ENCODE results near the gene TCHP. TPM values are rescaled to one million over a fixed set of nuclear protein-coding genes. Genes with fewer than 3 reads are reported as not detected.
A peak's percentile ranks its signal among the peaks of the same experiment; 100 is the strongest.

Gene TCHP
- total RNA-seq, 1 donor from 2014 or later = 9.8 TPM

DNA sequence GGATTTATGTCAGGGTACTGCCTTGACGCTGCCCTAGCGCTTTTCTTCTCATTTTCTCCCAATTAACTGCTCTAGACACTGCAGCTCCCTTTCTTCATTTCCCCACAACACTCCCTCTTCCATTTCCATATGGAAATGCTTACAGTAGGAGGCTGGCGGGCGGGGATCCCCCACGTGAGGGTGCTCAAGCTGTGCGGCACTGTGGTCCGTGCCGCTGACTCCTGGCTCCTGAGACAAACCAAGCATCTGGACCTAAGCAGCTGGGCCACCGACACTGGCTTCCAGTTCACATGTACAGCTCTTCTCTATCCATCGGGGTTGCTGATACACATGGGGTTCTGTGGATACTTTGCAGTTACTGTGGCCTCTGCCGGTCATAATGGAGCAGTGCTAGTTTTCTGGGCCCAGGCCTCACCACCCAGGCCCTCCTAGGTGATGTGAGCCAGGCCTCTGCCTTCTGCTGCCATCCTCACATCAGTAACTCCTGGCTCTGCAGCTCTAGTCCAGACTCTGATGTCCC is 20.2 kb downstream of the TCHP start:
- Mint-ChIP-seq H3K36me3 (ENCODE audit: low read depth) (peaks cover 26% of the 10 kb centered on the region), H3K4me1 (ENCODE audit: low read depth) (no peaks in the 10 kb centered on the region), H3K27me3 (ENCODE audit: low read depth) (no peaks in the 10 kb centered on the region), H3K27ac (ENCODE audit: unreplicated experiment) (peak overlapping the region; percentile 33), H3K4me3 (ENCODE audit: unreplicated experiment) (no peak overlapping the region), H3K9me3 (ENCODE audit: low read depth) (no peaks in the 10 kb centered on the region)
- TF ChIP-seq, protein P1, sequence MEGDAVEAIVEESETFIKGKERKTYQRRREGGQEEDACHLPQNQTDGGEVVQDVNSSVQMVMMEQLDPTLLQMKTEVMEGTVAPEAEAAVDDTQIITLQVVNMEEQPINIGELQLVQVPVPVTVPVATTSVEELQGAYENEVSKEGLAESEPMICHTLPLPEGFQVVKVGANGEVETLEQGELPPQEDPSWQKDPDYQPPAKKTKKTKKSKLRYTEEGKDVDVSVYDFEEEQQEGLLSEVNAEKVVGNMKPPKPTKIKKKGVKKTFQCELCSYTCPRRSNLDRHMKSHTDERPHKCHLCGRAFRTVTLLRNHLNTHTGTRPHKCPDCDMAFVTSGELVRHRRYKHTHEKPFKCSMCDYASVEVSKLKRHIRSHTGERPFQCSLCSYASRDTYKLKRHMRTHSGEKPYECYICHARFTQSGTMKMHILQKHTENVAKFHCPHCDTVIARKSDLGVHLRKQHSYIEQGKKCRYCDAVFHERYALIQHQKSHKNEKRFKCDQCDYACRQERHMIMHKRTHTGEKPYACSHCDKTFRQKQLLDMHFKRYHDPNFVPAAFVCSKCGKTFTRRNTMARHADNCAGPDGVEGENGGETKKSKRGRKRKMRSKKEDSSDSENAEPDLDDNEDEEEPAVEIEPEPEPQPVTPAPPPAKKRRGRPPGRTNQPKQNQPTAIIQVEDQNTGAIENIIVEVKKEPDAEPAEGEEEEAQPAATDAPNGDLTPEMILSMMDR (IDR thresholded peaks at IDR 0.05) = no peak
- DNase-seq (ENCODE audit: low spot score) = peak; percentile 64

DNA sequence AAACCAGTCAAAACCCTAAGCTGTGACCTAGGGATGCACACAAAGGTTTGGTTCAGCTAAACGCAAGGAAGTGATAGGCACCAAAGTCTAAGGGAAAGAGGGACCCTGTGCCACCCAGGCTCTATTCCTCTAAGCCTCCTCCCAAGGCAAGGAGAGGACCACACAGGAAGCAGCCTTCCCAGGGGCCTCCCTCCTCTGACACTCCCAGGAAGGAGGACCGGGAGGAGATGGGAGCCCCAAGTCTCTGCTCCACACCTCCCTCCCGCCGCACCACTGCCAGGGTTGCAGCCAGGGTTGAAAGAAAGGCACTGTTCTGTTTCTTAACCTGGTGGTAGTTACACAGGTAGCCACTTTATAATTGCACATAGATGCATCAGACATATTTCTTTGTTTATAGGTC is 21.9 kb downstream of the TCHP start:
- H3K4me1 Mint-ChIP-seq (ENCODE audit: low read depth) = no peaks in the 10 kb centered on the region
- H3K9me3 Mint-ChIP-seq (ENCODE audit: low read depth) = no peaks in the 10 kb centered on the region
- peaks cover 14% of the 10 kb centered on the region for H3K36me3 Mint-ChIP-seq (ENCODE audit: low read depth)
- no peak overlapping the region for H3K4me3 Mint-ChIP-seq (ENCODE audit: unreplicated experiment)
- no peaks in the 10 kb centered on the region for H3K27me3 Mint-ChIP-seq (ENCODE audit: low read depth)
- DNase-seq (ENCODE audit: low spot score) = peak; percentile 49
- H3K27ac Mint-ChIP-seq (ENCODE audit: unreplicated experiment) = no peak overlapping the region
- TF ChIP-seq, protein P1 (IDR thresholded peaks at IDR 0.05) = no peak

DNA sequence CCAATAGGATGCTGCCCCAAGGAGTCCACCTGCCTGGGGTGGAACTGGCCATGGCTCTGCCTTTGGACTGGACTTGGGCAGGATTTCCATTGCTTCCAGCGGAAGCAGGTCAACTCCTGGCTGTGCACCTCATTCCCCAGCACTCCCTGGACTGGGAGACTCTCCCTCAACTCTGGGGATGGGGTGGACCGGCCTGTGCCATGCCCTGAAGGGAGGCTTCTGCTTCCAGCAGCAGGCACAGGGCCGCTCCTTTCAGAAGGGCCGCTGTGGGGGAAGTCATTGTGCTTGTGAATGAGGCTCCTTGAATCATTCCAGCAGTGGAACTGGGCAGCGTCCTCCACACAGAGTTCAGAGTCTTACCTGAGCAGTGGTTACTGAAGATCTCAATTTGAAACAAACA is 23.0 kb downstream of the TCHP start:
- Mint-ChIP-seq H3K4me1 (ENCODE audit: low read depth) (no peaks in the 10 kb centered on the region), H3K27ac (ENCODE audit: unreplicated experiment) (no peak overlapping the region), H3K27me3 (ENCODE audit: low read depth) (no peaks in the 10 kb centered on the region), H3K9me3 (ENCODE audit: low read depth) (no peaks in the 10 kb centered on the region), H3K36me3 (ENCODE audit: low read depth) (peaks cover 8% of the 10 kb centered on the region), H3K4me3 (ENCODE audit: unreplicated experiment) (no peak overlapping the region)
- TF ChIP-seq, protein P1 (IDR thresholded peaks at IDR 0.05) = no peak
- DNase-seq (ENCODE audit: low spot score) = peak; percentile 63

DNA sequence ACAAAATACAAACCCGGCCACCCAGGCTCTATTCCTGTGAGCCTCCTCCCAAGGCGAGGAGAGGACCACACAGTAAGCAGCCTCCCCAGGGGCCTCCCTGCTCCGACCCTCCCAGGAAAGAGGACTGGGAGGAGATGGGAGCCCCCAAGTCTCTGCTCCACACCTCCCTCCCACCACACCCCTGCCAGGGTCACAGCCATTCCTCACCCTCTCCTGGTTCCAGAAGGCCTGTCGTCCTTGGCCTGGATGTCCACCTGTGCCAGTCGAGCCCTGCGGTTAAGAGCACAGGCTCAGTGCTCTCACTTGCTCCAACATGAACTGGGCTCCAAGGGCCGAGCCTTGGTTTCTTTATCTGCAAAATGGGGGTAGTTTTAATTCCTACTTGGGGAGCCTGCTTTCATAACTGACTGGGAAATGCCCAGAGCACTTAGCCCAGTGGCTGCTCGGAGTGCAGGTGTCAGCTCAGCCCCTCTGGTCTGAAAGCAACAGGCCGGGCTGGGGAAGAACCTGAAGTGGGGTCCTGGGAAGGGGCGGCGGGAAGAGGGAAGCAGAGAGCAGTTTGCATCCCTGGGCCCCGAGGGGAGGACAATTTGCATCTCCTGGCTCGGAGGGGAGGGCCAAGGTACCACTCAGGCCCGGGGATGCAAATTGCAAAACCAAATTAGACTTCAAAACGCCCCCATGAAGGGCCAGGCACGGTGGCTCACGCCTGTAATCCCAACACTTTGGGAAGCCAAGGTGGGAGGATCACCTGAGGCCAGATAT is 23.6 kb downstream of the TCHP start:
- H3K27ac Mint-ChIP-seq (ENCODE audit: unreplicated experiment) = no peak overlapping the region
- H3K4me1 Mint-ChIP-seq (ENCODE audit: low read depth) = no peaks in the 10 kb centered on the region
- no peaks in the 10 kb centered on the region for H3K9me3 Mint-ChIP-seq (ENCODE audit: low read depth)
- H3K36me3 Mint-ChIP-seq (ENCODE audit: low read depth) = peaks cover 8% of the 10 kb centered on the region
- H3K4me3 Mint-ChIP-seq (ENCODE audit: unreplicated experiment) = no peak overlapping the region
- DNase-seq (ENCODE audit: low spot score) = peak; percentile 62
- TF ChIP-seq, protein P1 (IDR thresholded peaks at IDR 0.05) = no peak
- H3K27me3 Mint-ChIP-seq (ENCODE audit: low read depth) = no peaks in the 10 kb centered on the region

DNA sequence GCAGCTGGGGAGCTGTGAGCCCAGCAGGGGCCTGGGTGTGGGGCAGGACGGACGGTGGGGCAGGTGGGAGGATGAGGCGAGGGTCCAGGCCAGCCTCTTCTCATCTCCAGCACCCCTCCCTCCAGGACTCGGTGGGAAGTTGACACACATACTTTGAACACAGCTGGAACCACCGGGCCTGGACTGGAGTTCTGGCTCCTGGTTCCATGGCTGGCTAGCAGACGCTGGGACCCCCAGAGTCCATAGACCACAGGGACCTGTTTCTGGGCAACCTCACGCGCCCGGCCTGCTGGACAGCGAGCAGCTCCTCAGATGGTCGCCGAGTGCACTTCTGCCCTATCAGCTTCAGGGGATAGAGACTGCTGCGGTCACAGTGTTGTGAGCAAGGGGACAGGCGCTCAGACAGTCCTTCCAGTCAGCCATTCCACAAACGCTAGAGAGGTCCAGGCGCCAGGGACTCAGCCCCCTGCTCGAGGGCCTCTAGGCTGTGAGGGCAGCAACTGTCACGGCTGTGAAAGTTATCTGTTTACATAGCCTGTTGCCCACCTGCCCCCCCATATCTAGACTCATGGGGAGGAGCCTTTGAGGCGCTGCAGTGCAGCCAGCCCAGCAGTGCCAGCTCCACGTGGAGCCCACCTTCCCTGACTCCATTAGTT is 25.2 kb downstream of the TCHP start:
- TF ChIP-seq, protein P1 (IDR thresholded peaks at IDR 0.05) = no peak
- Mint-ChIP-seq H3K9me3 (ENCODE audit: low read depth) (no peaks in the 10 kb centered on the region), H3K27me3 (ENCODE audit: low read depth) (no peaks in the 10 kb centered on the region), H3K36me3 (ENCODE audit: low read depth) (peaks cover 11% of the 10 kb centered on the region), H3K4me1 (ENCODE audit: low read depth) (no peaks in the 10 kb centered on the region), H3K4me3 (ENCODE audit: unreplicated experiment) (no peak overlapping the region), H3K27ac (ENCODE audit: unreplicated experiment) (no peak overlapping the region)
- DNase-seq (ENCODE audit: low spot score) = peak; percentile 90

Measured in chondrocyte (in vitro differentiated cells).